Breast epithelium (tissue), 4 donors: Measurements from ENCODE around the gene PCDHGA8. TPM values are rescaled to one million over a fixed set of nuclear protein-coding genes. Genes with fewer than 3 reads are reported as not detected.
A peak's percentile ranks its signal among the peaks of the same experiment; 100 is the strongest.
"Not testable (repeated sequence)": the region's sequence is repeated elsewhere in the genome, so short reads cannot be mapped to it uniquely, and the experiment has no call there.

Source experiments
- DNase-seq, 2 donors: peaks; one replicate each; pipeline ENCODE4 v3.0.0-alpha.2; 2019; ENCODE audit warnings: low spot score in 2 of 2
- H3K27ac ChIP-seq, 2 donors: fragments of 200-600 bp; sonication (generic) in 1 of 2; one replicate each; pipeline ENCODE4 v1.5.1; 2016 to 2019; ENCODE audit warnings: mild to moderate bottlenecking in 1 of 2
- H3K27me3 ChIP-seq, 2 donors: fragments of 200-600 bp; sonication (generic) in 1 of 2; one replicate each; pipeline versions ENCODE4 v1.5.1 to v1.6.0; 2017 to 2019; ENCODE audit warnings: control low read depth in 1 of 2, mild to moderate bottlenecking in 1 of 2
- H3K36me3 ChIP-seq: fragments of 200-600 bp; one replicate; pipeline ENCODE4 v1.5.1; 2019
- H3K4me1 ChIP-seq, 2 donors: fragments of 200-600 bp; sonication (generic); one replicate each; pipeline ENCODE4 v1.5.1; 2016 to 2019; ENCODE audit warnings: control low read depth in 1 of 2
- H3K4me3 ChIP-seq, 3 donors: fragments of 200-600 bp; sonication (generic); 1 replicate in 2 of 3; 2 replicates in 1 of 3; pipeline ENCODE4 v1.5.1; 2016 to 2019; ENCODE audit warnings: mild to moderate bottlenecking in 3 of 3, moderate library complexity in 2 of 3
- H3K9me3 ChIP-seq, 2 donors: fragments of 200-600 bp; sonication (generic) in 1 of 2; one replicate each; pipeline ENCODE4 v1.5.1; 2016 to 2019; ENCODE audit warnings: control low read depth in 1 of 2
- CTCF ChIP-seq, 3 donors: fragments of 450-650 bp; IDR thresholded peaks; one replicate each; pipeline ENCODE4 v1.5.1; 2016 to 2017; ENCODE audit warnings: antibody characterized with exemption in 3 of 3, mild to moderate bottlenecking in 3 of 3, moderate library complexity in 3 of 3
- POLR2A ChIP-seq: fragments of 450-650 bp; IDR thresholded peaks from one replicate; pipeline ENCODE4 v1.6.1; 2016; ENCODE audit warnings: antibody characterized with exemption, mild to moderate bottlenecking, moderate library complexity
- POLR2AphosphoS5 ChIP-seq, 3 donors: sonication (generic); formaldehyde crosslinking; IDR thresholded peaks; one replicate each; pipeline ENCODE4 v1.6.1; 2017; ENCODE audit warnings: antibody characterized with exemption in 3 of 3
- intact Hi-C: fragments of 100-400 bp; cut with DNase I; formaldehyde crosslinking; loops from one replicate; pipeline ENCODE4 v1.15.1; 2023; ENCODE audit warnings: low total_unique reads
- total RNA-seq, 3 donors: library from RNA; depleted of rRNA; stranded (reverse); fragments of >200 nt; gene quantifications; one replicate each; pipeline ENCODE4 v1.1.0, GENCODE V29; 2016

Gene PCDHGA8
- total RNA-seq, 3 donors from 2014 or later = 2.6 to 7.2 (median 6.0) TPM

DNA sequence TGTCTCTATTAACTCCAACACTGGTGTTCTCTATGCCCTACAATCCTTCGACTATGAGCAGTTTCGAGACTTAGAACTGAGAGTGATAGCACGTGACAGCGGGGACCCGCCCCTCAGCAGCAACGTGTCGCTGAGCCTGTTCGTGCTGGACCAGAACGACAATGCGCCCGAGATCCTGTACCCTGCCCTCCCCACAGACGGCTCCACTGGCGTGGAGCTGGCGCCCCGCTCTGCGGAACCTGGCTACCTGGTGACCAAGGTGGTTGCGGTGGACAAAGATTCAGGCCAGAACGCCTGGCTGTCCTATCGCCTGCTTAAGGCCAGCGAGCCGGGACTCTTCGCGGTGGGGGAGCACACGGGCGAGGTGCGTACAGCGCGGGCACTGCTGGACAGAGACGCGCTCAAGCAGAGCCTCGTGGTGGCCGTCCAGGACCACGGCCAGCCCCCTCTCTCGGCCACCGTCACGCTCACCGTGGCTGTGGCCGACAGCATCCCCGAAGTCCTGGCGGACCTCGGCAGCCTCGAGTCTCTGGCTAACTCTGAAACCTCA lies 30.4 kb downstream of the PCDHGA8 start:
- no peak for DNase-seq
- Histone ChIP-seq H3K27ac (no peak overlapping the region), H3K4me3 (peak overlapping the region in 1 of 3 donors; percentile 26), H3K27me3 (no peaks in the 10 kb centered on the region), H3K4me1 (no peaks in the 10 kb centered on the region), H3K9me3 (peaks cover 93 to 100% of the 10 kb centered on the region in 2 donors), H3K36me3 (no peaks in the 10 kb centered on the region)
- TF ChIP-seq POLR2AphosphoS5 (IDR thresholded peaks at IDR 0.05) (no peak), CTCF (IDR thresholded peaks at IDR 0.05) (no peak), POLR2A (no peak)
- intact Hi-C loops = loop anchor here (10.0 kb wide), 1 partner anchor 132 kb away; no protein-coding TSS in a partner anchor

DNA sequence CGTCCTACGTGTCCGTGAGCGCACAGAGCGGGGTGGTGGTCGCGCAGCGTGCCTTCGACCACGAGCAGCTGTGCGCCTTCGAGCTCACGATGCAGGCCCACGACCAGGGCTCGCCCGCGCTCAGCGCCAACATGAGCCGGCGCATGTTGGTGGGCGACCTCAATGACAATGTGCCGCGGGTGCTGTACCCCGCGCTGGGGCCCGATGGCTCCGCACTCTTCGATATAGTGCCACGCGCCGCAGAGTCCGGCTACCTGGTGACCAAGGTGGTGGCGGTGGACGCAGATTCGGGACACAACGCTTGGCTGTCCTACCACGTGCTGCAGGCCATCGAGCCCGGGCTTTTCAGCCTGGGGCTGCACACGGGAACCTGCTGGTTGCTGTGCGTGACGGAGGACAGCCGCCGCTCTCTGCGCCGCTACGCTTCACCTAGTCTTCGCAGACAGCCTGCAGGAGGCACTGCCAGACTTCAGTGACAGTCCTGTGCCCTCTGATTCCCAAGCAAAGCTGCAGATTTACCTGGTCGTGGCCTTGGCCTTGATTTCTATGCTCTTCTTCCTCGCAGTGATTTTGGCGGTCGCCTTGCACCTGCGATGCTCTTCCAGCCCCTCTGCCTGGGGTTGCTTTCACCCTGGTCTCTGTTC lies 35.5 kb downstream of the PCDHGA8 start:
- Histone ChIP-seq H3K4me3 (peak overlapping the region in 1 of 3 donors; percentile 34), H3K27me3 (no peaks in the 10 kb centered on the region), H3K36me3 (no peaks in the 10 kb centered on the region), H3K9me3 (peaks cover 91 to 99% of the 10 kb centered on the region in 2 donors), H3K27ac (no peak overlapping the region), H3K4me1 (no peaks in the 10 kb centered on the region)
- TF ChIP-seq POLR2AphosphoS5 (IDR thresholded peaks at IDR 0.05) (no peak), POLR2A (no peak), CTCF (IDR thresholded peaks at IDR 0.05) (no peak)
- DNase-seq = no peak
- intact Hi-C loops = loop anchor here (10.0 kb wide), 1 partner anchor 127 kb away; no protein-coding TSS in a partner anchor

DNA sequence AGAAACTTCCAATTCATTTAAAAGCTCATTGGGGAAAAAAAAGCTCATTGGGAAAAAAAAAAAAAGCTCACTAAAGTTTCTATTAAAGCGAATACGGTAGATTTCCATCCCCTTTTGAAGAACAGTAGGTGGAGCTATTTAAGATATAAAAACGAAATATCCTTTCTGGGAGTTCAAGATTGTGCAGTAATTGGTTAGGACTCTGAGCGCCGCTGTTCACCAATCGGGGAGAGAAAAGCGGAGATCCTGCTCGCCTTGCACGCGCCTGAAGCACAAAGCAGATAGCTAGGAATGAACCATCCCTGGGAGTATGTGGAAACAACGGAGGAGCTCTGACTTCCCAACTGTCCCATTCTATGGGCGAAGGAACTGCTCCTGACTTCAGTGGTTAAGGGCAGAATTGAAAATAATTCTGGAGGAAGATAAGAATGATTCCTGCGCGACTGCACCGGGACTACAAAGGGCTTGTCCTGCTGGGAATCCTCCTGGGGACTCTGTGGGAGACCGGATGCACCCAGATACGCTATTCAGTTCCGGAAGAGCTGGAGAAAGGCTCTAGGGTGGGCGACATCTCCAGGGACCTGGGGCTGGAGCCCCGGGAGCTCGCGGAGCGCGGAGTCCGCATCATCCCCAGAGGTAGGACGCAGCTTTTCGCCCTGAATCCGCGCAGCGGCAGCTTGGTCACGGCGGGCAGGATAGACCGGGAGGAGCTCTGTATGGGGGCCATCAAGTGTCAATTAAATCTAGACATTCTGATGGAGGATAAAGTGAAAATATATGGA lies 38.1 kb downstream of the PCDHGA8 start, which contains the start of gene PCDHGA12:
TSS of gene PCDHGA12 (plus strand) at position 176 of the 782 bp plus-strand sequence. CDS start at position 429, 253 bp downstream.
- H3K4me3 ChIP-seq = peak within 1 kb of the TSS; percentile 26 to 48 (median 36)
- H3K27me3 ChIP-seq = no peaks in the 10 kb centered on the region
- no peaks in the 10 kb centered on the region for H3K36me3 ChIP-seq
- TF ChIP-seq POLR2A (no peak), POLR2AphosphoS5 (IDR thresholded peaks at IDR 0.05) (no peak), CTCF (IDR thresholded peaks at IDR 0.05) (no peak)
- no peak within 1 kb of the TSS for H3K27ac ChIP-seq
- H3K4me1 ChIP-seq = no peaks in the 10 kb centered on the region
- peaks cover 88 to 99% of the 10 kb centered on the region in 2 donors for H3K9me3 ChIP-seq
- intact Hi-C loops = no loop called here
- no peak for DNase-seq

DNA sequence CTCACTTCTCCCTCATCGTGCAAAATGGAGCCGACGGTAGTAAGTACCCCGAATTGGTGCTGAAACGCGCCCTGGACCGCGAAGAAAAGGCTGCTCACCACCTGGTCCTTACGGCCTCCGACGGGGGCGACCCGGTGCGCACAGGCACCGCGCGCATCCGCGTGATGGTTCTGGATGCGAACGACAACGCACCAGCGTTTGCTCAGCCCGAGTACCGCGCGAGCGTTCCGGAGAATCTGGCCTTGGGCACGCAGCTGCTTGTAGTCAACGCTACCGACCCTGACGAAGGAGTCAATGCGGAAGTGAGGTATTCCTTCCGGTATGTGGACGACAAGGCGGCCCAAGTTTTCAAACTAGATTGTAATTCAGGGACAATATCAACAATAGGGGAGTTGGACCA lies 38.9 kb downstream of the PCDHGA8 start:
- intact Hi-C loops = no loop called here
- Histone ChIP-seq H3K9me3 (peaks cover 86 to 99% of the 10 kb centered on the region in 2 donors), H3K36me3 (no peaks in the 10 kb centered on the region), H3K27ac (no peak overlapping the region), H3K4me1 (no peaks in the 10 kb centered on the region), H3K27me3 (no peaks in the 10 kb centered on the region), H3K4me3 (peak overlapping the region; percentile 26 to 48 (median 36))
- no peak for TF ChIP-seq CTCF (IDR thresholded peaks at IDR 0.05)
- no peak for TF ChIP-seq POLR2A
- no peak for TF ChIP-seq POLR2AphosphoS5 (IDR thresholded peaks at IDR 0.05)
- no peak for DNase-seq

- H3K4me1 ChIP-seq, DNase-seq, H3K27me3 ChIP-seq, H3K36me3 ChIP-seq, H3K27ac ChIP-seq, intact Hi-C loops: not testable (repeated sequence)
- Histone ChIP-seq H3K4me3 (peak overlapping the region in 1 of 3 donors; percentile 48), H3K9me3 (peaks cover 86 to 99% of the 10 kb centered on the region in 2 donors)
Observed at GRCh38 chr5:141432308-141432707, 39.9 kb downstream of the PCDHGA8 start.

GRCh38 chr5:141432726-141433125 lies 40.3 kb downstream of the PCDHGA8 start:
- intact Hi-C loops = not testable (repeated sequence)
- H3K9me3 ChIP-seq = peaks cover 86 to 99% of the 10 kb centered on the region in 2 donors
- H3K4me3 ChIP-seq = peak overlapping the region in 1 of 3 donors; percentile 27

More at GRCh38 chr5:141432726-141433125, 40.3 kb downstream of the PCDHGA8 start:
- not testable (repeated sequence) for DNase-seq, H3K27ac ChIP-seq, H3K27me3 ChIP-seq, H3K4me1 ChIP-seq, H3K36me3 ChIP-seq
